GM19035 (cell line): ENCODE results near the gene SYS1.
"Not testable (repeated sequence)": the region's sequence is repeated elsewhere in the genome, so short reads cannot be mapped to it uniquely, and the experiment has no call there.

ENCODE experiments used
- ATAC-seq: cut with Tn5 transposase; IDR thresholded peaks from one replicate; pipeline ENCODE4 v1.9.1; 2021; ENCODE audit not compliant: unreplicated experiment

Gene SYS1

GRCh38 chr20:45339799-45340198 lies 23.2 kb upstream of the SYS1 start:
- no peak for ATAC-seq

- no peak for ATAC-seq
Observed at GRCh38 chr20:45340236-45340847, 22.6 kb upstream of the SYS1 start.

GRCh38 chr20:45340951-45341350 lies 22.0 kb upstream of the SYS1 start:
- no peak for ATAC-seq

GRCh38 chr20:45341579-45341938 lies 21.4 kb upstream of the SYS1 start:
- ATAC-seq = no peak

GRCh38 chr20:45341939-45342854 lies 20.8 kb upstream of the SYS1 start:
- no peak for ATAC-seq

GRCh38 chr20:45342855-45343531 lies 20.0 kb upstream of the SYS1 start:
- ATAC-seq = no peak

GRCh38 chr20:45343532-45344167 lies 19.3 kb upstream of the SYS1 start:
- ATAC-seq = no peak

- no peak for ATAC-seq
Observed at GRCh38 chr20:45344168-45344860, 18.6 kb upstream of the SYS1 start.

- no peak for ATAC-seq
Observed at GRCh38 chr20:45345104-45345936, 17.6 kb upstream of the SYS1 start.

GRCh38 chr20:45346291-45346718 lies 16.7 kb upstream of the SYS1 start:
- no peak for ATAC-seq

- no peak for ATAC-seq
Observed at GRCh38 chr20:45346851-45347250, 16.1 kb upstream of the SYS1 start.

- no peak for ATAC-seq
Observed at GRCh38 chr20:45347297-45347935, 15.5 kb upstream of the SYS1 start.

GRCh38 chr20:45347936-45348778 lies 14.8 kb upstream of the SYS1 start, which contains the start of gene SDC4:
Gene SDC4 (minus strand): TSS chr20:45348424. CDS start chr20:45348384, 40 bp downstream.
- no peak for ATAC-seq

GRCh38 chr20:45350217-45350616 lies 12.7 kb upstream of the SYS1 start:
- no peak for ATAC-seq

- not testable (repeated sequence) for ATAC-seq
Observed at GRCh38 chr20:45350795-45351194, 12.2 kb upstream of the SYS1 start.

- ATAC-seq = no peak
Observed at GRCh38 chr20:45352729-45353128, 10.2 kb upstream of the SYS1 start.

GRCh38 chr20:45353746-45354145 lies 9.2 kb upstream of the SYS1 start:
- no peak for ATAC-seq

- no peak for ATAC-seq
Observed at GRCh38 chr20:45354423-45355208, 8.3 kb upstream of the SYS1 start.
